ENCODE measurements around the gene AUTS2.

AUTS2 gene

GRCh38 chr7:70494225-70495032 is 896.2 kb downstream of the AUTS2 start:
- no peak for DNase-seq

- no peak for DNase-seq
Measured at GRCh38 chr7:70495033-70495376, 896.7 kb downstream of the AUTS2 start.

- DNase-seq = no peak
Measured at GRCh38 chr7:70497793-70498192, 899.5 kb downstream of the AUTS2 start.

GRCh38 chr7:70498232-70498992 is 900.1 kb downstream of the AUTS2 start:
- DNase-seq = peak; percentile 87

- no peak for DNase-seq
Measured at GRCh38 chr7:70500261-70500660, 902.0 kb downstream of the AUTS2 start.

GRCh38 chr7:70502117-70502863 is 904.0 kb downstream of the AUTS2 start:
- DNase-seq = no peak

- no peak for DNase-seq
Measured at GRCh38 chr7:70504254-70504653, 906.0 kb downstream of the AUTS2 start.

GRCh38 chr7:70505468-70505867 is 907.2 kb downstream of the AUTS2 start:
- DNase-seq = no peak

- no peak for DNase-seq
Measured at GRCh38 chr7:70505886-70506285, 907.6 kb downstream of the AUTS2 start.

GRCh38 chr7:70506434-70506833 is 908.2 kb downstream of the AUTS2 start:
- DNase-seq = peak; percentile 26

GRCh38 chr7:70512144-70512543 is 913.9 kb downstream of the AUTS2 start:
- DNase-seq = no peak

- DNase-seq = peak; percentile 92
Measured at GRCh38 chr7:70512761-70513160, 914.5 kb downstream of the AUTS2 start.

- no peak for DNase-seq
Measured at GRCh38 chr7:70520611-70521010, 922.3 kb downstream of the AUTS2 start.

GRCh38 chr7:70523249-70523988 is 925.1 kb downstream of the AUTS2 start:
- DNase-seq = no peak

GRCh38 chr7:70523989-70524351 is 925.7 kb downstream of the AUTS2 start:
- DNase-seq = no peak

GRCh38 chr7:70525991-70526390 is 927.7 kb downstream of the AUTS2 start:
- no peak for DNase-seq

- peak; percentile 73 for DNase-seq
Measured at GRCh38 chr7:70527520-70528115, 929.3 kb downstream of the AUTS2 start.

GRCh38 chr7:70529436-70529835 is 931.2 kb downstream of the AUTS2 start:
- no peak for DNase-seq

- peak; percentile 17 for DNase-seq
Measured at GRCh38 chr7:70529914-70530585, 931.8 kb downstream of the AUTS2 start.

- no peak for DNase-seq
Measured at GRCh38 chr7:70533614-70534013, 935.3 kb downstream of the AUTS2 start.

GRCh38 chr7:70539205-70539604 is 940.9 kb downstream of the AUTS2 start:
- no peak for DNase-seq

GRCh38 chr7:70539617-70540016 is 941.3 kb downstream of the AUTS2 start:
- DNase-seq = no peak

All from NCI-H1092 treated with DMSO at 0.1 percent for 48 hours (cell line).